Measurements from ENCODE around the gene WDR36. TPM values are rescaled to one million over a fixed set of nuclear protein-coding genes. Genes with fewer than 3 reads are reported as not detected.

Gene WDR36
- total and polyA plus RNA-seq, 2 of the 13 experiments (the other 11 are each of a cell fraction or from before 2014, with no cell fraction given) = 18.2 to 40.6 TPM

- no peak overlapping the region for H3K4me2 ChIP-seq (ENCODE audit: low read depth, low read length)
- BruUV-seq (replicated peaks) = no TSS peak
- no peaks in the 10 kb centered on the region for H3K79me2 ChIP-seq (ENCODE audit: insufficient read depth, low read length)
- POLR2A ChIA-PET = no interaction called here
- H3K27me3 ChIP-seq (ENCODE audit: control insufficient read depth in 1 of 2, insufficient read depth in 2 of 2, low read length in 2 of 2) = no peaks in the 10 kb centered on the region
- intact Hi-C loops (cut with micrococcal nuclease; ENCODE audit: unreplicated experiment) (no loop called here), in situ Hi-C loops (cut with HindIII; ENCODE audit: extremely low pct_ligation_motif_present, low pct_unique_long_range_greater_than_20kb) (no loop called here)
- no peak overlapping the region for H3K9ac ChIP-seq (ENCODE audit: insufficient read depth, low read depth, low read length)
- no peak for TF ChIP-seq PREB (CRISPR knock-in tag; IDR thresholded peaks at IDR 0.05)
- DNase-seq (ENCODE audit: low spot score) (no peak), FAIRE-seq (no peak), ATAC-seq (no peak)
- no peak overlapping the region for H3K4me3 ChIP-seq (replicated peaks in 1 of 3; ENCODE audit: insufficient read depth in 1 of 3, low read depth in 2 of 3, low read length in 3 of 3)
- H4K20me1 ChIP-seq (ENCODE audit: insufficient read depth, low read length) = no peaks in the 10 kb centered on the region
- peaks cover 10 to 44% of the 10 kb centered on the region in 2 experiments for H3K36me3 ChIP-seq (replicated peaks in 1 of 2; ENCODE audit: control insufficient read depth in 1 of 2, insufficient read depth in 2 of 2, low read length in 2 of 2)
- no peak overlapping the region for H3K27ac ChIP-seq (ENCODE audit: extremely low read length, insufficient read depth, low read length)
- WGBS (ENCODE audit: low lambda C conversion rate) = 97% methylated on average over 1 of the region's 1 CpG
- H3K4me1 ChIP-seq (ENCODE audit: insufficient read depth, low read length) = no peaks in the 10 kb centered on the region
- CTCF ChIA-PET (ENCODE audit: low intra/inter-chr PET ratio, low total read pairs) = no interaction called here
- H3K9me3 ChIP-seq (ENCODE audit: low read length) = no peaks in the 10 kb centered on the region
- H2AFZ ChIP-seq (ENCODE audit: low read length) = no peak overlapping the region
Measured at GRCh38 chr5:111115229-111115628, 23.1 kb downstream of the WDR36 start.

- CTCF ChIA-PET (ENCODE audit: low intra/inter-chr PET ratio, low total read pairs) = no interaction called here
- no TSS peak for BruUV-seq (replicated peaks)
- peaks cover 10 to 45% of the 10 kb centered on the region in 2 experiments for H3K36me3 ChIP-seq (replicated peaks in 1 of 2; ENCODE audit: control insufficient read depth in 1 of 2, insufficient read depth in 2 of 2, low read length in 2 of 2)
- TF ChIP-seq ZFP41 (CRISPR knock-in tag; IDR thresholded peaks at IDR 0.05; ENCODE audit: borderline replicate concordance) (no peak), SRSF9 (IDR thresholded peaks at IDR 0.05; ENCODE audit: borderline replicate concordance, insufficient read depth, low read depth, low read length, poor library complexity, severe bottlenecking) (no peak), FOXA3 (CRISPR knock-in tag; IDR thresholded peaks at IDR 0.05) (no peak), ZXDC (CRISPR knock-in tag; IDR thresholded peaks at IDR 0.05) (no peak), PHF8 (CRISPR knock-in tag; IDR thresholded peaks at IDR 0.05) (no peak), ZBTB49 (CRISPR knock-in tag; IDR thresholded peaks at IDR 0.05; ENCODE audit: borderline replicate concordance) (no peak), SP4 (CRISPR knock-in tag; IDR thresholded peaks at IDR 0.05) (no peak), GLMP (CRISPR knock-in tag; IDR thresholded peaks at IDR 0.05; ENCODE audit: borderline replicate concordance) (no peak), NFATC3 (CRISPR knock-in tag; IDR thresholded peaks at IDR 0.05) (no peak), ZMAT3 (CRISPR knock-in tag; conservative IDR thresholded peaks at IDR 0.05) (no peak), MATR3 (CRISPR knock-in tag; IDR thresholded peaks at IDR 0.05) (no peak)
Measured at GRCh38 chr5:111116550-111116949, 24.4 kb downstream of the WDR36 start.

More at GRCh38 chr5:111116550-111116949, 24.4 kb downstream of the WDR36 start:
- Histone ChIP-seq H3K4me2 (ENCODE audit: low read depth, low read length) (no peak overlapping the region), H3K27ac (ENCODE audit: extremely low read length, insufficient read depth, low read length) (no peak overlapping the region), H3K9ac (ENCODE audit: insufficient read depth, low read depth, low read length) (no peak overlapping the region), H2AFZ (ENCODE audit: low read length) (no peak overlapping the region), H3K9me3 (ENCODE audit: low read length) (no peaks in the 10 kb centered on the region), H3K27me3 (ENCODE audit: control insufficient read depth in 1 of 2, insufficient read depth in 2 of 2, low read length in 2 of 2) (no peaks in the 10 kb centered on the region), H4K20me1 (ENCODE audit: insufficient read depth, low read length) (no peaks in the 10 kb centered on the region), H3K4me3 (replicated peaks in 1 of 3; ENCODE audit: insufficient read depth in 1 of 3, low read depth in 2 of 3, low read length in 3 of 3) (no peak overlapping the region), H3K79me2 (ENCODE audit: insufficient read depth, low read length) (no peaks in the 10 kb centered on the region), H3K4me1 (ENCODE audit: insufficient read depth, low read length) (no peaks in the 10 kb centered on the region)
- intact Hi-C loops (cut with micrococcal nuclease; ENCODE audit: unreplicated experiment) (no loop called here), in situ Hi-C loops (cut with HindIII; ENCODE audit: extremely low pct_ligation_motif_present, low pct_unique_long_range_greater_than_20kb) (no loop called here)
- no peak for FAIRE-seq
- ATAC-seq = no peak
- 100% methylated on average over 1 of the region's 1 CpG for WGBS (ENCODE audit: low lambda C conversion rate)
- DNase-seq (ENCODE audit: low spot score) = no peak
- POLR2A ChIA-PET = no interaction called here
